Spleen (tissue), 11 donors: ENCODE measurements around the gene EHBP1. TPM values are rescaled to one million over a fixed set of nuclear protein-coding genes. Genes with fewer than 3 reads are reported as not detected.

Experiments used
- DNase-seq: peaks from one replicate; pipeline ENCODE4 v3.0.0-alpha.2; 2020
- H3K27ac ChIP-seq, 8 donors: fragments of 200-600 bp; sonication (generic) in 7 of 8; 1 replicate in 4 of 8; 2 replicates in 4 of 8; pipeline versions ENCODE4 v1.5.0 to v1.8.0; 2016 to 2021; ENCODE audit warnings: inconsistent platforms in 4 of 8, mild to moderate bottlenecking in 4 of 8, moderate library complexity in 1 of 8
- H3K27me3 ChIP-seq, 7 donors: fragments of 200-600 bp; sonication (generic) in 6 of 7; replicated peaks in 1 of 7; 1 replicate in 4 of 7; 2 replicates in 3 of 7; pipeline versions ENCODE4 v1.5.0 to v1.8.0; 2016 to 2021; ENCODE audit warnings: inconsistent platforms in 3 of 7, mild to moderate bottlenecking in 1 of 7
- H3K36me3 ChIP-seq, 6 donors: fragments of 200-600 bp; sonication (generic) in 5 of 6; 1 replicate in 4 of 6; 2 replicates in 2 of 6; pipeline versions ENCODE4 v1.5.0 to v1.8.0; 2016 to 2021; ENCODE audit warnings: inconsistent platforms in 2 of 6
- H3K4me1 ChIP-seq, 6 donors: fragments of 200-600 bp; sonication (generic) in 5 of 6; 1 replicate in 3 of 6; 2 replicates in 3 of 6; pipeline versions ENCODE4 v1.5.0 to v1.8.0; 2016 to 2021; ENCODE audit warnings: inconsistent platforms in 3 of 6
- H3K4me3 ChIP-seq, 8 donors: fragments of 200-600 bp; sonication (generic) in 7 of 8; 1 replicate in 4 of 8; 2 replicates in 4 of 8; pipeline versions ENCODE4 v1.5.0 to v1.8.0; 2016 to 2021; ENCODE audit warnings: inconsistent platforms in 4 of 8, mild to moderate bottlenecking in 4 of 8, moderate library complexity in 2 of 8
- H3K9me3 ChIP-seq, 8 donors: fragments of 200-600 bp; sonication (generic) in 7 of 8; 1 replicate in 4 of 8; 2 replicates in 4 of 8; pipeline versions ENCODE4 v1.5.0 to v1.8.0; 2016 to 2021; ENCODE audit warnings: inconsistent platforms in 4 of 8
- CTCF ChIP-seq, 11 experiments: fragments of 200-600 bp in 7 of 11; fragments of 450-650 bp in 4 of 11; sonication (generic) in 4 of 11; IDR thresholded peaks in 8 of 11; conservative IDR thresholded peaks in 3 of 11; 1 replicate in 7 of 11; 2 replicates in 4 of 11; pipeline versions ENCODE4 v1.4.0 to v1.8.0; 2016 to 2021; ENCODE audit warnings: antibody characterized with exemption in 11 of 11, inconsistent platforms in 4 of 11, mild to moderate bottlenecking in 1 of 11
- POLR2A ChIP-seq, 3 donors: fragments of 450-650 bp; IDR thresholded peaks; one replicate each; pipeline ENCODE4 v1.5.1; 2017; ENCODE audit warnings: antibody characterized with exemption in 3 of 3, mild to moderate bottlenecking in 1 of 3
- POLR2AphosphoS5 ChIP-seq, 3 donors: sonication (generic); formaldehyde crosslinking; IDR thresholded peaks; one replicate each; pipeline ENCODE4 v1.5.1; 2017; ENCODE audit warnings: antibody characterized with exemption in 3 of 3
- WGBS, 5 donors: extraction: QIAGEN DNeasy Blood & Tissue Kit in 3 of 5; methylation state at CpG; one replicate each; pipeline versions ENCODE4 v1.1.5 to v1.1.7; 2013 to 2018; 5-methylcytosine and 5-hydroxymethylcytosine counted together
- intact Hi-C: fragments of 100-400 bp; cut with DNase I; formaldehyde crosslinking; loops from one replicate; pipeline ENCODE4 v1.15.0; 2023; ENCODE audit warnings: low total_unique reads
- polyA plus RNA-seq, 3 donors: library from polyadenylated mRNA; stranded (reverse); fragments of 200-250 nt; gene quantifications; one replicate each; pipeline ENCODE4 v1.2.1, GENCODE V29; 2013
- total RNA-seq, 7 donors: library from RNA; depleted of rRNA in 3 of 7; stranded (reverse); fragments of >200 nt in 3 of 7; fragmentation: NEBNext Ultra II Directional in 4 of 7; extraction: Animal tissue kit (Norgen Biotek cat#: 25700) in 4 of 7; gene quantifications; one replicate each; pipeline versions ENCODE4 v1.1.0 to v1.2.1, GENCODE V29; 2016 to 2021
- donor health status: healthy with polysubstance abuse.
- donor health status: DM: no; HTN: no; CAD: no; lungs with moderate emphysema.
- donor health status: DM: no; HTN: no; CAD: no.
- donor health status: Bipolar disorder and iron deficiency.
- donor health status: healthy.
- donor health status: DM: no; HTN: no; CAD: no.
- donor health status: DM: yes; HTN: yes; CAD: no.

EHBP1 gene
- total and polyA plus RNA-seq, 10 donors: 5.0 to 44.2 (median 31.7) TPM

- TF ChIP-seq POLR2AphosphoS5 (IDR thresholded peaks at IDR 0.05) (no peak), POLR2A (IDR thresholded peaks at IDR 0.05) (no peak), CTCF (IDR thresholded peaks at IDR 0.05 in 8 of 11, conservative IDR thresholded peaks at IDR 0.05 in 3 of 11) (no peak)
- 77 to 94% (median 86%) methylated on average over 6 of the region's 6 CpGs for WGBS, 5 donors
- H3K4me3 ChIP-seq: no peak overlapping the region
- H3K27ac ChIP-seq: no peak overlapping the region
- H3K27me3 ChIP-seq: no peaks in the 10 kb centered on the region
- no peaks in the 10 kb centered on the region for H3K4me1 ChIP-seq
- DNase-seq: no peak
- intact Hi-C loops: no loop called here
- H3K9me3 ChIP-seq: peaks cover 0 to 10% (median 3%) of the 10 kb centered on the region in 8 donors
- peaks cover 0 to 50% (median 0%) of the 10 kb centered on the region in 6 donors for H3K36me3 ChIP-seq
Measured at GRCh38 chr2:62857139-62857931, 151.8 kb downstream of the EHBP1 start.

GRCh38 chr2:62858231-62858832, 152.8 kb downstream of the EHBP1 start:
- Histone ChIP-seq H3K4me1 (no peaks in the 10 kb centered on the region), H3K27ac (no peak overlapping the region), H3K9me3 (peaks cover 0 to 6% (median 2%) of the 10 kb centered on the region in 8 donors), H3K4me3 (no peak overlapping the region), H3K36me3 (peaks cover 0 to 55% (median 0%) of the 10 kb centered on the region in 6 donors), H3K27me3 (no peaks in the 10 kb centered on the region)
- intact Hi-C loops: no loop called here
- 83 to 93% (median 90%) methylated on average over 2 of the region's 2 CpGs for WGBS, 5 donors
- no peak for DNase-seq
- TF ChIP-seq POLR2AphosphoS5 (IDR thresholded peaks at IDR 0.05) (no peak), CTCF (IDR thresholded peaks at IDR 0.05 in 8 of 11, conservative IDR thresholded peaks at IDR 0.05 in 3 of 11) (no peak), POLR2A (IDR thresholded peaks at IDR 0.05) (no peak)

GRCh38 chr2:62868947-62869346, 163.4 kb downstream of the EHBP1 start:
- H3K27me3 ChIP-seq: no peaks in the 10 kb centered on the region
- no peak overlapping the region for H3K27ac ChIP-seq
- peaks cover 0 to 63% (median 21%) of the 10 kb centered on the region in 6 donors for H3K36me3 ChIP-seq
- no peak for TF ChIP-seq POLR2A (IDR thresholded peaks at IDR 0.05)
- no peak for TF ChIP-seq CTCF (IDR thresholded peaks at IDR 0.05 in 8 of 11, conservative IDR thresholded peaks at IDR 0.05 in 3 of 11)
- TF ChIP-seq POLR2AphosphoS5 (IDR thresholded peaks at IDR 0.05): no peak
- intact Hi-C loops: no loop called here
- whole genome bisulfite sequencing, 5 donors: 81 to 96% (median 91%) methylated on average over 3 of the region's 3 CpGs
- H3K4me1 ChIP-seq: no peaks in the 10 kb centered on the region
- H3K4me3 ChIP-seq: no peak overlapping the region
- DNase-seq: no peak
- peaks cover 5 to 25% (median 16%) of the 10 kb centered on the region in 8 donors for H3K9me3 ChIP-seq

- Histone ChIP-seq H3K27ac (no peak overlapping the region), H3K4me1 (no peaks in the 10 kb centered on the region), H3K9me3 (peaks cover 5 to 39% (median 23%) of the 10 kb centered on the region in 8 donors), H3K27me3 (no peaks in the 10 kb centered on the region), H3K36me3 (peaks cover 0 to 63% (median 23%) of the 10 kb centered on the region in 6 donors), H3K4me3 (no peak overlapping the region)
- 91 to 100% (median 98%) methylated on average over 1 of the region's 1 CpG for WGBS, 5 donors
- no peak for TF ChIP-seq POLR2A (IDR thresholded peaks at IDR 0.05)
- TF ChIP-seq POLR2AphosphoS5 (IDR thresholded peaks at IDR 0.05): no peak
- no peak for TF ChIP-seq CTCF (IDR thresholded peaks at IDR 0.05 in 8 of 11, conservative IDR thresholded peaks at IDR 0.05 in 3 of 11)
- no peak for DNase-seq
- intact Hi-C loops: no loop called here
Measured at GRCh38 chr2:62870966-62871365, 165.5 kb downstream of the EHBP1 start.
